ENCODE measurements around the gene NOP56. TPM values are rescaled to one million over a fixed set of nuclear protein-coding genes. Genes with fewer than 3 reads are reported as not detected.

Gene NOP56
- polyA plus RNA-seq, 2 of the 4 experiments (the other 2 are of a cell fraction): 571 to 658 TPM

- TF ChIP-seq CEBPB (IDR thresholded peaks at IDR 0.05) (no peak), NR3C1 (IDR thresholded peaks at IDR 0.05) (no peak), CBX8 (IDR thresholded peaks at IDR 0.05) (no peak), JUN (IDR thresholded peaks at IDR 0.05) (no peak), ELK1 (IDR thresholded peaks at IDR 0.05; ENCODE audit: low read depth, low read length) (no peak)
- WGBS (ENCODE audit: missing lambda C conversion rate): 2% methylated on average over 12 of the region's 13 CpGs
- FAIRE-seq (no peak), DNase-seq (ENCODE audit: low read depth in 1 of 2, low spot score in 1 of 2) (no peak), ATAC-seq (peak in 1 of 2 experiments; percentile 2; a peak in 2 of 6 replicates)
- Histone ChIP-seq H3K4me3 (peak overlapping the region; percentile 94), H3K4me1 (peaks cover 11% of the 10 kb centered on the region; the same call in 2 of the 3 replicates), H3K4me2 (peak overlapping the region; percentile 94), H3K27ac (peak overlapping the region; percentile 84 to 85), H3K9me3 (no peaks in the 10 kb centered on the region)
- CTCF ChIA-PET: interaction anchor here (0.8 to 5.6 kb wide), 6 partner anchors 11 to 212 kb away, joined by 3 to 32 read pairs (median 10); partner anchors contain the start of gene NOP56
- POLR2A ChIA-PET: interaction anchor here (1.2 to 2.2 kb wide), 3 partner anchors 8 to 11 kb away, joined by 4 to 50 read pairs (median 11); partner anchors contain the start of gene NOP56
Observed at GRCh38 chr20:2663364-2663886, 11.0 kb downstream of the NOP56 start.

- Histone ChIP-seq H3K27ac (peak within 1 kb of the TSS; percentile 84 to 85), H3K9me3 (no peaks in the 10 kb centered on the region), H3K4me3 (peak within 1 kb of the TSS; percentile 94), H3K4me2 (peak within 1 kb of the TSS; percentile 97), H3K4me1 (peaks cover 11% of the 10 kb centered on the region; the same call in 2 of the 3 replicates)
- ATAC-seq (peak; percentile 84 to 90), DNase-seq (ENCODE audit: low read depth in 1 of 2, low spot score in 1 of 2) (peak; percentile 95 to 96), FAIRE-seq (peak; percentile 81)
- ChIA-PET POLR2A (interaction anchor here (0.6 to 2.2 kb wide), 6 partner anchors 9 to 193 kb away, joined by 3 to 50 read pairs (median 4); partner anchors contain the start of genes NOP56 and SNRPB), CTCF (interaction anchor here (0.8 to 5.6 kb wide), 7 partner anchors 10 to 213 kb away, joined by 3 to 32 read pairs (median 10); partner anchors contain the start of gene NOP56)
- WGBS (ENCODE audit: missing lambda C conversion rate): 14% methylated on average over 49 of the region's 49 CpGs
- TF ChIP-seq POLR2A (IDR thresholded peaks at IDR 0.05; ENCODE audit: low read length): peak; percentile 89
- TF ChIP-seq PHF8 (IDR thresholded peaks at IDR 0.05; ENCODE audit: borderline replicate concordance, low read depth): peak; percentile 73; the same call in 1 of the 2 replicates
- TF ChIP-seq MAFK (IDR thresholded peaks at IDR 0.05; ENCODE audit: partially characterized antibody): no peak
- no peak for TF ChIP-seq RAD21 (conservative IDR thresholded peaks at IDR 0.05 in 1 of 2, IDR thresholded peaks at IDR 0.05 in 1 of 2)
- 0 out of 2 replicates have a peak, but pooled peaks have one; percentile 47 for TF ChIP-seq GATA3 (IDR thresholded peaks at IDR 0.05; ENCODE audit: borderline replicate concordance)
- TF ChIP-seq ESRRA (IDR thresholded peaks at IDR 0.05; ENCODE audit: borderline replicate concordance, low read length): 0 out of 2 replicates have a peak, but pooled peaks have one; percentile 33
- peak; percentile 91 for TF ChIP-seq BCL3 (IDR thresholded peaks at IDR 0.05)
- TF ChIP-seq TP53 (CRISPR knock-in tag; IDR thresholded peaks at IDR 0.05): peak; percentile 38; the same call in 1 of the 2 replicates
- TF ChIP-seq KDM1A (IDR thresholded peaks at IDR 0.05; ENCODE audit: low read depth): no peak
- peak; percentile 88 to 95; a peak in 4 of 5 replicates for TF ChIP-seq JUN (IDR thresholded peaks at IDR 0.05)
- TF ChIP-seq FOSL2 (IDR thresholded peaks at IDR 0.05): no peak
- no peak; the same call in 1 of the 2 replicates for TF ChIP-seq FOSL2 (CRISPR knock-in tag; IDR thresholded peaks at IDR 0.05)
- TF ChIP-seq PBX3 (IDR thresholded peaks at IDR 0.05): no peak
- peak; percentile 100 for TF ChIP-seq KDM5A (IDR thresholded peaks at IDR 0.05)
- peak; percentile 92 for TF ChIP-seq MAX (IDR thresholded peaks at IDR 0.05)
- peak; percentile 99 for TF ChIP-seq HDAC2 (IDR thresholded peaks at IDR 0.05)
- TF ChIP-seq HES2 (IDR thresholded peaks at IDR 0.05): no peak
- TF ChIP-seq ZSCAN20 (CRISPR knock-in tag; IDR thresholded peaks at IDR 0.05): no peak
- no peak; the same call in 1 of the 2 replicates for TF ChIP-seq REST (IDR thresholded peaks at IDR 0.05)
- no peak for TF ChIP-seq HMGXB4 (CRISPR knock-in tag; IDR thresholded peaks at IDR 0.05; ENCODE audit: borderline replicate concordance)
Observed at GRCh38 chr20:2663887-2664719, 11.7 kb downstream of the NOP56 start, which contains the start of gene IDH3B. TSS of gene IDH3B (minus strand) at chr20:2664216. CDS start at chr20:2664188, 28 bp downstream.

Measured in A549 (cell line).